Measurements from ENCODE around the gene THNSL1.

THNSL1 gene

DNA sequence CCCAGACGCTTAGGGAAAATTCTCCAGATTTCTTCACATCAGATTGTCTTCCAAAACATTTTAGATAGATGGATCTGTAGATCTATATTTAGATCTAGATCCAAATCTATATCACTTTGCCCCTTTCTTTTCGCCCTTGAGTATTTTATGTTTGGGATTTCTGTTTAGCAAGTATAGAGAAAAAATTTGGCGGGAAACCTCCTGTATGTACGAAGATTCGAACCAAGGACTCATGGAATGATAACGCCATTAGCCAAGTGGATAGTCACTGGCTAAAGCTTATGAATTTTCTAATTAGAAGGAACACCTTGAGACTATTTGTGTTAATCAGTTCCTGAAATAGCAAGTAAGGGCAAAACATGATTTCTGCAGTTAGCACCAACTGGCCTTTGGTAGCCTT is 1.2 kb downstream of the THNSL1 start:
- TF ChIP-seq PKNOX1 (IDR thresholded peaks at IDR 0.05) (no peak), L3MBTL2 (conservative IDR thresholded peaks at IDR 0.05) (peak; percentile 82)
- DNase-seq (ENCODE audit: extremely low spot score), result no peak
- CTCF ChIA-PET, result no interaction called here
- POLR2A ChIA-PET, result interaction anchor here (1.1 kb wide), 1 partner anchor 294 kb away, joined by 3 read pairs; the partner anchor contains the start of gene ARHGAP21

DNA sequence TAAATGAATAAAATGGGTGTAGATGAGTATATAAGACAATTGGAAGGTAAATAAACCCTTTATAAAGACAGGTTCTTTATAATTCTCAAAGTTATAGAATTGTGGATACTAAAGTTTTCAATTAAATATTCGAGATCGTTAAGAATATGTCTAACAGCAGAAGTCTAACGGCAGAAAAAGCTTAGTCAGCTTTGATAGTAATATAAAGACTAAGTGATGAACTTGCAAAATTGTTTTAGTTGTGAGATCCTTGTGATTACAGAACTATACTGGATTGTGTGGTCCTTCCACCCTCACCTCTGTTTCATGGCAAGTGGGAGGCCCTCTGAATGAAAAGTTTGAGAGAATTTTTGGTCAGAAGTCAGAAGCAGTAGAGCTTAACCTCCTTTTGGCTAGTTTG is 2.3 kb downstream of the THNSL1 start:
- no peak for TF ChIP-seq NFRKB (IDR thresholded peaks at IDR 0.05)
- TF ChIP-seq ZNF384 (IDR thresholded peaks at IDR 0.05), result no peak
- no peak for TF ChIP-seq LEF1 (IDR thresholded peaks at IDR 0.05; ENCODE audit: borderline replicate concordance)
- POLR2A ChIA-PET, result no interaction called here
- CTCF ChIA-PET, result no interaction called here
- DNase-seq (ENCODE audit: extremely low spot score), result no peak

DNA sequence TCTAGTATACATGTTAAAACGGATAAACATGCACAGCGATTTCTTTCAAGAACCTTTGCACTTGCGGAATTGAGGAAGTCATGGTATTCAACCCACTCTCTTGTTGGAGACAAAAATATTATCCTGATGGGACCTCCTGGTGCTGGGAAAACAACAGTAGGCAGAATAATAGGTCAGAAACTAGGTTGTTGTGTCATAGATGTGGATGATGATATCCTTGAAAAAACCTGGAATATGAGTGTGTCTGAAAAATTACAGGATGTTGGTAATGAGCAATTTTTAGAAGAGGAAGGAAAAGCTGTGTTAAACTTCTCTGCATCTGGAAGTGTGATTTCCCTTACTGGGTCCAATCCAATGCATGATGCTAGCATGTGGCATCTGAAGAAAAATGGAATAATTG is 6.9 kb downstream of the THNSL1 start:
- TF ChIP-seq BHLHE40 (IDR thresholded peaks at IDR 0.05; ENCODE audit: borderline replicate concordance), result no peak
- TF ChIP-seq PKNOX1 (IDR thresholded peaks at IDR 0.05), result no peak
- TF ChIP-seq FOXA1 (IDR thresholded peaks at IDR 0.05), result no peak
- TF ChIP-seq NFRKB (IDR thresholded peaks at IDR 0.05), result no peak
- TF ChIP-seq FOXK2 (IDR thresholded peaks at IDR 0.05), result no peak
- TF ChIP-seq L3MBTL2 (conservative IDR thresholded peaks at IDR 0.05), result no peak
- TF ChIP-seq ELF4 (IDR thresholded peaks at IDR 0.05), result no peak
- TF ChIP-seq TARDBP (IDR thresholded peaks at IDR 0.05), result no peak
- no peak for TF ChIP-seq FOXM1 (IDR thresholded peaks at IDR 0.05; ENCODE audit: borderline replicate concordance)
- no peak for TF ChIP-seq HDGF (IDR thresholded peaks at IDR 0.05; ENCODE audit: borderline replicate concordance)
- no peak for TF ChIP-seq SUZ12 (IDR thresholded peaks at IDR 0.05)
- TF ChIP-seq ARNT (IDR thresholded peaks at IDR 0.05), result no peak
- no peak for TF ChIP-seq SP1 (IDR thresholded peaks at IDR 0.05)
- TF ChIP-seq CTBP1 (IDR thresholded peaks at IDR 0.05; ENCODE audit: borderline replicate concordance), result no peak
- TF ChIP-seq LEF1 (IDR thresholded peaks at IDR 0.05; ENCODE audit: borderline replicate concordance), result no peak
- no peak for TF ChIP-seq ZNF384 (IDR thresholded peaks at IDR 0.05)
- ChIA-PET POLR2A (no interaction called here), CTCF (no interaction called here)
- DNase-seq (ENCODE audit: extremely low spot score), result no peak

DNA sequence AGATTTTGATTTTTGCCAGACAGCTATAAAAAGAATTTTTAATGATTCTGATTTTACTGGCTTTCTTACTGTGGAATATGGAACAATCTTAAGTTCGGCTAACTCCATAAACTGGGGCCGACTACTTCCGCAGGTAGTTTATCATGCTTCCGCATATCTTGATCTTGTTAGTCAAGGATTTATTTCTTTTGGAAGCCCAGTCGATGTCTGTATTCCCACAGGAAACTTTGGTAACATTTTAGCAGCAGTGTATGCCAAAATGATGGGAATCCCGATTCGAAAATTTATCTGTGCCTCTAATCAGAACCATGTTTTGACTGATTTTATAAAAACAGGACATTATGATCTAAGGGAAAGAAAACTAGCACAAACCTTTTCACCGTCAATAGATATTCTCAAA is 8.1 kb downstream of the THNSL1 start:
- ChIA-PET CTCF (no interaction called here), POLR2A (interaction anchor here (1.4 kb wide), 1 partner anchor 9 kb away, joined by 4 read pairs; the partner anchor contains the start of genes ENKUR and THNSL1)
- TF ChIP-seq FOXA1 (IDR thresholded peaks at IDR 0.05) (no peak), HDGF (IDR thresholded peaks at IDR 0.05; ENCODE audit: borderline replicate concordance) (no peak), LEF1 (IDR thresholded peaks at IDR 0.05; ENCODE audit: borderline replicate concordance) (no peak), L3MBTL2 (conservative IDR thresholded peaks at IDR 0.05) (no peak), ZNF384 (IDR thresholded peaks at IDR 0.05) (no peak)
- no peak for DNase-seq (ENCODE audit: extremely low spot score)

- ChIA-PET POLR2A (no interaction called here), CTCF (no interaction called here)
- TF ChIP-seq BHLHE40 (IDR thresholded peaks at IDR 0.05; ENCODE audit: borderline replicate concordance), result no peak
- no peak for TF ChIP-seq L3MBTL2 (conservative IDR thresholded peaks at IDR 0.05)
- TF ChIP-seq FOXA1 (IDR thresholded peaks at IDR 0.05), result no peak
- TF ChIP-seq FOXK2 (IDR thresholded peaks at IDR 0.05), result no peak
- no peak for TF ChIP-seq HDGF (IDR thresholded peaks at IDR 0.05; ENCODE audit: borderline replicate concordance)
- TF ChIP-seq FOXM1 (IDR thresholded peaks at IDR 0.05; ENCODE audit: borderline replicate concordance), result no peak
- no peak for TF ChIP-seq TARDBP (IDR thresholded peaks at IDR 0.05)
- TF ChIP-seq CTBP1 (IDR thresholded peaks at IDR 0.05; ENCODE audit: borderline replicate concordance), result no peak
- no peak for TF ChIP-seq NFRKB (IDR thresholded peaks at IDR 0.05)
- no peak for DNase-seq (ENCODE audit: extremely low spot score)
These were observed 10.1 kb downstream of the THNSL1 start for GRCh38 chr10:25026463-25026862.

GRCh38 chr10:25028711-25029110 is 12.3 kb downstream of the THNSL1 start:
- DNase-seq (ENCODE audit: extremely low spot score), result no peak
- TF ChIP-seq ELF4 (IDR thresholded peaks at IDR 0.05) (no peak), SP1 (IDR thresholded peaks at IDR 0.05) (no peak), FOXA1 (IDR thresholded peaks at IDR 0.05) (no peak), BHLHE40 (IDR thresholded peaks at IDR 0.05; ENCODE audit: borderline replicate concordance) (no peak), SUZ12 (IDR thresholded peaks at IDR 0.05) (no peak), LEF1 (IDR thresholded peaks at IDR 0.05; ENCODE audit: borderline replicate concordance) (no peak), CTBP1 (IDR thresholded peaks at IDR 0.05; ENCODE audit: borderline replicate concordance) (no peak), FOXK2 (IDR thresholded peaks at IDR 0.05) (no peak), NFRKB (IDR thresholded peaks at IDR 0.05) (no peak), TARDBP (IDR thresholded peaks at IDR 0.05) (no peak), L3MBTL2 (conservative IDR thresholded peaks at IDR 0.05) (no peak), FOXM1 (IDR thresholded peaks at IDR 0.05; ENCODE audit: borderline replicate concordance) (no peak), ZNF384 (IDR thresholded peaks at IDR 0.05) (no peak), PKNOX1 (IDR thresholded peaks at IDR 0.05) (no peak), ARNT (IDR thresholded peaks at IDR 0.05) (no peak), HDGF (IDR thresholded peaks at IDR 0.05; ENCODE audit: borderline replicate concordance) (no peak)
- ChIA-PET POLR2A (no interaction called here), CTCF (no interaction called here)

GRCh38 chr10:25029519-25029918 is 13.1 kb downstream of the THNSL1 start:
- TF ChIP-seq ZNF384 (IDR thresholded peaks at IDR 0.05), result no peak
- no peak for TF ChIP-seq CTBP1 (IDR thresholded peaks at IDR 0.05; ENCODE audit: borderline replicate concordance)
- no peak for TF ChIP-seq FOXA1 (IDR thresholded peaks at IDR 0.05)
- TF ChIP-seq L3MBTL2 (conservative IDR thresholded peaks at IDR 0.05), result no peak
- TF ChIP-seq BHLHE40 (IDR thresholded peaks at IDR 0.05; ENCODE audit: borderline replicate concordance), result no peak
- TF ChIP-seq ELF4 (IDR thresholded peaks at IDR 0.05), result no peak
- no peak for TF ChIP-seq ARNT (IDR thresholded peaks at IDR 0.05)
- no peak for TF ChIP-seq TARDBP (IDR thresholded peaks at IDR 0.05)
- TF ChIP-seq HDGF (IDR thresholded peaks at IDR 0.05; ENCODE audit: borderline replicate concordance), result no peak
- TF ChIP-seq FOXK2 (IDR thresholded peaks at IDR 0.05), result no peak
- TF ChIP-seq FOXM1 (IDR thresholded peaks at IDR 0.05; ENCODE audit: borderline replicate concordance), result no peak
- TF ChIP-seq SP1 (IDR thresholded peaks at IDR 0.05), result no peak
- TF ChIP-seq PKNOX1 (IDR thresholded peaks at IDR 0.05), result no peak
- TF ChIP-seq SUZ12 (IDR thresholded peaks at IDR 0.05), result no peak
- CTCF ChIA-PET, result no interaction called here
- POLR2A ChIA-PET, result no interaction called here
- no peak for DNase-seq (ENCODE audit: extremely low spot score)
